G401.6 (cell line): ENCODE data around the gene ILKAP.
"Not testable (repeated sequence)": the region's sequence is repeated elsewhere in the genome, so short reads cannot be mapped to it uniquely, and the experiment has no call there.

Experiments
- FAIRE-seq: peaks from 2 replicates; lab custom pipeline; 2012; peaks lifted over from hg19 to GRCh38; lab: Jason Lieb, UNC

Gene ILKAP

GRCh38 chr2:238187618-238188548 lies 15.6 kb downstream of the ILKAP start:
- no peak for FAIRE-seq

GRCh38 chr2:238183821-238184220 lies 19.7 kb downstream of the ILKAP start:
- FAIRE-seq, result no peak

DNA sequence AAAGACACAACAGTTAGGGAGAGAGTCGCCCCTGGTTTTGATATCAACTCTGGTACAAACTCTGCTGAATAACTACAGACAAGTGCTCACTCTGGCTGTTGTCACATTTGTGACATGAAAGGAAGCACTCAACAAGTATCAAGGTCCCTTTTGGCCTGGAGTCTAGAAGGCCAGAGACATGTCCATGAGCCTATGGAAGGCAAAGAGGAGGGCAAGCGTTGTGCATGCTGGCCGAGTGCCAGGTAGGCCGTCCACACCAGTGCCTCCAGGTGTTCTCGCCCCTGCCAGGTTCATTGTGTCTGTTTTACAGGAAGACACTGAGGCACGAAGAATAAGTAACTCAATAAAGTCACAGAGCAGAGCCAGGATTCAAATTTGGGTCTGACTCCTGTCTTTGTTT lies 21.1 kb downstream of the ILKAP start:
- FAIRE-seq, result no peak

DNA sequence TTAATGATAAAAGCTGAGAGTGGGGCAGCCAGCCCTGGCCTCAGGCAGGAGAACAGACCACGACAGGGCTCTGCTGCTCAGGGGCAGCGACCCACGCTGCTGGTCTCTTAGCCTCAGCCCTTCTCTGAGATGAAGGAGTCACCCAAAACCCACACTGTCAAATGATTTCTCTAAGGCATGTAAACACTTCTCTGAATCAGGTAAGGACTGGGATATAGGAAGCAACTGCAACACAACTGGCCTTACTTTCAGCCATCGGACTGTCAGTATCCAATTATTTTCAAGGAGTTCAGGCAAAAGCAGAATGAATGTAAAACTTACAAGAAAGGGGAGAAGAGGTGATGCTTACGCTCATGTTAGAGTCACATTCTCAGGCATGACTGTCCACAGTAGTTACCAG lies 22.9 kb downstream of the ILKAP start:
- no peak for FAIRE-seq

- no peak for FAIRE-seq
Measured at GRCh38 chr2:238176613-238177012, 26.9 kb downstream of the ILKAP start.

- no peak for FAIRE-seq
Measured at GRCh38 chr2:238174701-238175100, 28.8 kb downstream of the ILKAP start.

- FAIRE-seq, result no peak
Measured at GRCh38 chr2:238174291-238174690, 29.2 kb downstream of the ILKAP start.

- no peak for FAIRE-seq
Measured at GRCh38 chr2:238173692-238174091, 29.8 kb downstream of the ILKAP start.

DNA sequence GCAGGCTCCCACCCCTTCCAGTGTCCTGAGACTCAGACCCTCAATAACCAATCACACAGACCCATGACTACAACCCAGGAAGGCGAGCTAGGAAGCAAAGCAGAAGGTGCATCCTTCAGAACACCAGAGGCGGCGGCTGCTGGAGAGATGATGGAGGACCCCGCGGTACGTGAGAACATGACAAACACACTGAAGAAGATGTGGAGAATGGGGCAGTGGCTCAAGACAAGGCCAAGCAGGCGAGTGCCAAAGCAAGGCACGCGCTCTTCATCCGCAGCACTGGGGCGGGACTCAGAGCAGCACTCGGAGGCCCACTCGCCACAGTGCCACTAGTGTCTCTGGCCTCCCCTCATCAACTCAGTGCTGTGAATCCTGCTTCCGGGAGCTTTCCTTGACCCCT lies 31.1 kb downstream of the ILKAP start:
- FAIRE-seq, result no peak

- FAIRE-seq, result no peak
Measured at GRCh38 chr2:238171575-238172187, 31.8 kb downstream of the ILKAP start.

DNA sequence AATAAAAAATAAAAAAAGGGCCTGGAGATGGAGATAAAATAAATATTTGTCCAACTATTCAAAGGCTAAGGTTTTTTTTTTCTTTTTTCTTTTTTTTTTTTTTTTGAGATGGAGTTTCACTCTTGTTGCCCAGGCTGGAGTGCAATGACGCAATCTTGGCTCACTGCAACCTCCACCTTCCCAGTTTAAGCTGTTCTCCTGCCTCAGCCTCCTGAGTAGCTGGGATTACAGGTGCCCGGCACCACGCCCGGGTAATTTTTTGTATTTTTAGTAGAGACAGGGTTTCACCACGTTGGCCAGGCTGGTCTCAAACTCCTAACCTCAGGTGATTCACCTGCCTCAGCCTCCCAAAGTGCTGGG lies 32.4 kb downstream of the ILKAP start:
- FAIRE-seq, result not testable (repeated sequence)

GRCh38 chr2:238170386-238171071 lies 33.0 kb downstream of the ILKAP start:
- no peak for FAIRE-seq

- peak; percentile 50 for FAIRE-seq
Measured at GRCh38 chr2:238169708-238170251, 33.7 kb downstream of the ILKAP start.

DNA sequence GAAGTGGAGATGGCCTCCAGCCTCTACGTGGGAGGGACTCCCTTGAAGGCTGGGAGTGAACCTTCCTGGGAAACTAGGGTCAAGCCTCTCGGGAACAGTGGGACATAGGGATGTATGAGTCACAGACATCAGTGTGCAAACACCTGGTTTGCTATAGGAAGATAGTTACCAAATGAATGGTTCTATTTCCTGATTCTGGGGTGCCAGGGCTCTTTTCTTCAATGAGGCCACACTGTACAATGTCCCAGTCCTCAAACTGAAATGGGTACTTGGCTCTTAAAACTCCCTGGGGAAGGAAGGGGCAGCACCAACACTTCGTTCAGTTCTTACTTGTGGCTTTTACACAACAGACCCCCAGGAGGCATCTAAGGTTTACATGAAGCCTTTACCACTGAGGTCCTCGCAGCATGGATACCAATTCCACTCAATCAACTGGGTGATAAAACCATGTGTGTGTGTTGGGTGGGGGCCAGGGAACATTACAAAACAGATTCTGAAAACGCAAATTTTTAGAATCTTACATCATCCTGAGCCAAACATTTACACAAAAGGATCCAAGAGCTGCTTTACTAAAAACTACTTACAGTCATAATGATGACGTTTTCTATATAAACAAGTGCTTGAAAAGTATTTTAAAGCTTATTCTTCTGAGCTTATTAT lies 34.3 kb downstream of the ILKAP start:
- no peak for FAIRE-seq

- no peak for FAIRE-seq
Measured at GRCh38 chr2:238168196-238169047, 35.1 kb downstream of the ILKAP start.

- no peak for FAIRE-seq
Measured at GRCh38 chr2:238167761-238168160, 35.7 kb downstream of the ILKAP start.

DNA sequence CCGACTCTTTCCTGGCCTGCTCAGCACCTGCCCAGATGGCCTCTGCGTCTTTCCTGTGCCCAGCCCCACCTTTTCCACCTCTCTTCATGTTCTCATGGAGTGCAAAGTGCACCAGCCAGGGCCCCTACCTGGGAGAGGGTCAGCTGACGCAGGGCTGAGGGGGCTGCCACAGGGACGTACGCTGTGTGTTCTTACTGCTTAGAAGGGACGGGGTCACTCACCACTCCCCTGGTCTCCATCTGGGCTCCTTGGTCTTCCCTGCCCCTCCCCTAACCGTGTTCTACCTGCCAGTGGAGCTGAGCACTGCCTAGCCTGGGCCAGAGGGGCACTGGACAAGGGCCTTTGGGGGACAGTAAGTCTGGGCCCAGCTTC lies 36.2 kb downstream of the ILKAP start:
- no peak for FAIRE-seq

- no peak for FAIRE-seq
Measured at GRCh38 chr2:238166391-238167343, 36.8 kb downstream of the ILKAP start.

DNA sequence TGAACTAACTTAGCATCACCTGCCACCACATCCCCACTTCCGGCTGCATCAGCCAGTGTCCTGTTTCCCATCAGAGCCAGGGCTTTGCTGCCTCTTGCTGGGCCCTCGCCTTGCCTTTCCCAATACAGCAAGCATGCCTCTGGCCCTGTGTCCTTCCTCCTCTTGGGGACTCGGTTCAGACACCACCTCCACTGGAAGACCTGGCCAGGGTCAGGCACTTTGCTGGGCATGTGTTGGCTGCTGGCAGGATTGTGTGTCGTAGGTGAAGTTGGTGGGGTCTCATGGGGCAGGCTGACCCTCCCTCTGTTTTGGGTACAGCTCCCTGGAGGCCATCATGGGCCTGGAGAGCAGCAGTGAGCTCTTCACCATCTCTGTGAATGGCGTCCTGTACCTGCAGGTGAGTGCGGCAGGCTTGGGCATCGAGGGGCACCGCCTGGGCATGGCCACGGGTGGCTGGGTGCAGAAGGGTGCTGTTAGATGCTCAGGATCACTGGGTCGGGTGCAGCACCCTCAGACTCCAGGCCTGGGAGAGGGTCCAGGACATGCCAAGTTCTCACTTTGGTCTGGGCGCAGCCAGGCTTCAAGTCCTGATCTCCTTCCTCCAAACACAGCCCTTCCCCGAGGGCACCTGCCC lies 38.1 kb downstream of the ILKAP start:
- FAIRE-seq, result no peak

- no peak for FAIRE-seq
Measured at GRCh38 chr2:238164906-238165287, 38.6 kb downstream of the ILKAP start.
